ENCODE measurements around the gene SLC38A10.

Gene SLC38A10

GRCh38 chr17:81278831-81279230 lies 16.3 kb downstream of the SLC38A10 start:
- DNase-seq, result no peak

- DNase-seq, result no peak
These were observed 17.0 kb downstream of the SLC38A10 start for GRCh38 chr17:81277946-81278693.

GRCh38 chr17:81277421-81277820 lies 17.7 kb downstream of the SLC38A10 start:
- no peak for DNase-seq

- DNase-seq, result no peak
These were observed 18.3 kb downstream of the SLC38A10 start for GRCh38 chr17:81276781-81277180.

- DNase-seq, result no peak
These were observed 20.6 kb downstream of the SLC38A10 start for GRCh38 chr17:81274471-81274855.

- no peak for DNase-seq
These were observed 21.2 kb downstream of the SLC38A10 start for GRCh38 chr17:81273698-81274470.

- DNase-seq, result no peak
These were observed 22.5 kb downstream of the SLC38A10 start for GRCh38 chr17:81272616-81273015.

- DNase-seq, result no peak
These were observed 23.9 kb downstream of the SLC38A10 start for GRCh38 chr17:81271226-81271625.

GRCh38 chr17:81270279-81270678 lies 24.8 kb downstream of the SLC38A10 start:
- DNase-seq, result no peak

GRCh38 chr17:81267390-81268067 lies 27.6 kb downstream of the SLC38A10 start:
- DNase-seq, result no peak

GRCh38 chr17:81265576-81265975 lies 29.5 kb downstream of the SLC38A10 start:
- DNase-seq, result no peak

- DNase-seq, result no peak
These were observed 30.5 kb downstream of the SLC38A10 start for GRCh38 chr17:81264640-81265039.

GRCh38 chr17:81263371-81264181 lies 31.5 kb downstream of the SLC38A10 start:
- DNase-seq, result no peak

- DNase-seq, result no peak
These were observed 33.3 kb downstream of the SLC38A10 start for GRCh38 chr17:81261582-81262336.

- DNase-seq, result no peak
These were observed 34.0 kb downstream of the SLC38A10 start for GRCh38 chr17:81261096-81261495.

GRCh38 chr17:81260641-81261040 lies 34.5 kb downstream of the SLC38A10 start:
- DNase-seq, result no peak

GRCh38 chr17:81260171-81260570 lies 34.9 kb downstream of the SLC38A10 start:
- no peak for DNase-seq

GRCh38 chr17:81259058-81259605 lies 36.0 kb downstream of the SLC38A10 start:
- DNase-seq, result peak; percentile 17

- DNase-seq, result peak; percentile 63
These were observed 36.8 kb downstream of the SLC38A10 start for GRCh38 chr17:81258292-81258691.

- DNase-seq, result no peak
These were observed 37.6 kb downstream of the SLC38A10 start for GRCh38 chr17:81257533-81257932.

- no peak for DNase-seq
These were observed 38.5 kb downstream of the SLC38A10 start for GRCh38 chr17:81256616-81257015.

Data from right kidney (tissue), 1 donor.